Measurements from ENCODE around the gene NHSL1. TPM values are rescaled to one million over a fixed set of nuclear protein-coding genes. Genes with fewer than 3 reads are reported as not detected.

The NHSL1 gene
- total RNA-seq, 6 experiments from 2014 or later, result 19.8 to 54.2 (median 28.5) TPM

DNA sequence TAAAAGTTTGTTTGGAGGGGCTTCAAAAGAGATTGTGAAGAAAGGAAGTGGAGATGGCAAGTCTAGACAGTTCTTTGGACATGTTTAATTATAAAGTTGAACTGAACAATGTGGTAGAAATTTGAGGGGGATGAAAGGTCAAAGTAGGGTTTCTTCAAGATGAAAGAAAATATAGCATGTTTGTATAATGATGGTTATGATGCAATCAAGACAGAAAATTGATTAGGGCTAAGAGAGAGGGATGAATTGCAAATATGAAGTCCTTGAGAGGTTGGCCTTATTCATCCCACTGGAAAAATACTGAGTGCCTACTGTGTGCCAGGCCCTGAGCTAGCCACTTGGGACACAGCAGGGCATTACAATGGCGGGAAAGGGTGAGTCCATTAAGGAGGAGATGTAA, 37.6 kb downstream of the NHSL1 start:
- intact Hi-C loops (cut with DNase I), result no loop called here
- ATAC-seq, result no peak
- Histone ChIP-seq H3K27me3 (no peaks in the 10 kb centered on the region), H3K9me3 (no peaks in the 10 kb centered on the region), H3K36me3 (peaks cover 0 to 31% (median 15%) of the 10 kb centered on the region in 4 donors), H3K4me1 (no peaks in the 10 kb centered on the region), H3K27ac (no peak overlapping the region), H3K4me3 (no peak overlapping the region)
- 100% methylated on average over 1 of the region's 1 CpG for WGBS (ENCODE audit: insufficient coverage, low coverage, low lambda C conversion rate, missing lambda C conversion rate)
- DNase-seq, result no peak
- TF ChIP-seq, protein P1, sequence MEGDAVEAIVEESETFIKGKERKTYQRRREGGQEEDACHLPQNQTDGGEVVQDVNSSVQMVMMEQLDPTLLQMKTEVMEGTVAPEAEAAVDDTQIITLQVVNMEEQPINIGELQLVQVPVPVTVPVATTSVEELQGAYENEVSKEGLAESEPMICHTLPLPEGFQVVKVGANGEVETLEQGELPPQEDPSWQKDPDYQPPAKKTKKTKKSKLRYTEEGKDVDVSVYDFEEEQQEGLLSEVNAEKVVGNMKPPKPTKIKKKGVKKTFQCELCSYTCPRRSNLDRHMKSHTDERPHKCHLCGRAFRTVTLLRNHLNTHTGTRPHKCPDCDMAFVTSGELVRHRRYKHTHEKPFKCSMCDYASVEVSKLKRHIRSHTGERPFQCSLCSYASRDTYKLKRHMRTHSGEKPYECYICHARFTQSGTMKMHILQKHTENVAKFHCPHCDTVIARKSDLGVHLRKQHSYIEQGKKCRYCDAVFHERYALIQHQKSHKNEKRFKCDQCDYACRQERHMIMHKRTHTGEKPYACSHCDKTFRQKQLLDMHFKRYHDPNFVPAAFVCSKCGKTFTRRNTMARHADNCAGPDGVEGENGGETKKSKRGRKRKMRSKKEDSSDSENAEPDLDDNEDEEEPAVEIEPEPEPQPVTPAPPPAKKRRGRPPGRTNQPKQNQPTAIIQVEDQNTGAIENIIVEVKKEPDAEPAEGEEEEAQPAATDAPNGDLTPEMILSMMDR (IDR thresholded peaks at IDR 0.05), result no peak
- TF ChIP-seq POLR2A (IDR thresholded peaks at IDR 0.05), result no peak

DNA sequence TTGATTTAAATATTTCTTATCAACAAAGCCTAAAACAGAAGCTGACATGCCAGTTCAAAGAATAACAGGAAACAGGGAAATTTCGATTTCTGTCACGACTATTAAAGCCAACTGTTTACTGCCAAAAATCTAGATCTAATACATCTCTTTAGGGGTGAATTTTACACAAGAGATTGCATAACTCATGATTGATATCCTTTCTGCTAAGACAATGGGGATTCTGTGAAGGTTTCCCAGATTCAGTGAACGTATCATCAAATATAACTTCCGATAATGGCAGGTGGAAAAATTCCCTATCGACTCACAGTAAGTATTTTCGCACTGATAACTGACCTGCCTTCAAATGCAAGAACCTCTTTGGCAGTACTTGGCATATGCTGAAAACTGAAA, 42.9 kb downstream of the NHSL1 start:
- Histone ChIP-seq H3K4me3 (no peak overlapping the region), H3K4me1 (no peaks in the 10 kb centered on the region), H3K36me3 (no peaks in the 10 kb centered on the region), H3K27me3 (no peaks in the 10 kb centered on the region), H3K9me3 (no peaks in the 10 kb centered on the region), H3K27ac (no peak overlapping the region)
- WGBS (ENCODE audit: insufficient coverage, low coverage, low lambda C conversion rate, missing lambda C conversion rate), result 44% methylated on average over 6 of the region's 6 CpGs
- TF ChIP-seq POLR2A (IDR thresholded peaks at IDR 0.05), result no peak
- TF ChIP-seq, protein P1 (IDR thresholded peaks at IDR 0.05), result no peak
- ATAC-seq, result no peak
- DNase-seq, result no peak
- intact Hi-C loops (cut with DNase I), result no loop called here

DNA sequence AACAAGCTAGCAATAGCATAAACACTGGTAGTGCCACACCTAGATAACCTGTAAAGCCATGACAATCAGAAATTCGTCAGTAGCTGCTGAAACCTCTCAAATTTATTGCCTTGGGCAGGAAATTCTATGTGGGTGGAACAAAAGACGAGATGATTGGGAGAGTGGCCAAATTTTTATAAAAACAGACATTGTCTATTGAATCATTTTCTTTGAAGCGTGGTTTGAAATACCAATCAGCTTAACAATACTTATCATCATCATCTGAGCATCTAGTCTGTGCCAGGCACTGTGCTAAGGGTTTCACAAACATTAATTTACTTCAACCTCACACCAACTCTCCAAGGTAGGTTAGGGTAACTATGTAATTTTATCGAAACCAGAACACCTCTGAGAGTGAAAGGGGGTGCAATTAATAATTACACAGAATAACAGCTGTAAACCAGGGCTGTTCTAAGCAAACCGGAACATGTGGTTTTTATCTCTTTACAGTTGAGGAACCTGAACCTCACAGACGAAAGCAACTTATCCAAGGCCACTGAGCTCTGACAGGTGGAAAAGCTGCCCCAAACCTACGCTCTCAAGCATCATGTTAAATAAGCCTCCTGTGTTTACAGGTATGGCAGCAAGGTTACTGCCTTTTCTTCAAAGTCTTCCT, 43.4 kb downstream of the NHSL1 start:
- 39% methylated on average over 4 of the region's 7 CpGs for WGBS (ENCODE audit: insufficient coverage, low coverage, low lambda C conversion rate, missing lambda C conversion rate)
- Histone ChIP-seq H3K4me1 (no peaks in the 10 kb centered on the region), H3K9me3 (no peaks in the 10 kb centered on the region), H3K27ac (no peak overlapping the region), H3K4me3 (no peak overlapping the region), H3K36me3 (no peaks in the 10 kb centered on the region), H3K27me3 (no peaks in the 10 kb centered on the region)
- ATAC-seq, result peak in 3 of 4 donors; percentile 14 to 47 (median 45)
- no peak for DNase-seq
- intact Hi-C loops (cut with DNase I), result no loop called here
- no peak for TF ChIP-seq POLR2A (IDR thresholded peaks at IDR 0.05)
- TF ChIP-seq, protein P1 (IDR thresholded peaks at IDR 0.05), result no peak

DNA sequence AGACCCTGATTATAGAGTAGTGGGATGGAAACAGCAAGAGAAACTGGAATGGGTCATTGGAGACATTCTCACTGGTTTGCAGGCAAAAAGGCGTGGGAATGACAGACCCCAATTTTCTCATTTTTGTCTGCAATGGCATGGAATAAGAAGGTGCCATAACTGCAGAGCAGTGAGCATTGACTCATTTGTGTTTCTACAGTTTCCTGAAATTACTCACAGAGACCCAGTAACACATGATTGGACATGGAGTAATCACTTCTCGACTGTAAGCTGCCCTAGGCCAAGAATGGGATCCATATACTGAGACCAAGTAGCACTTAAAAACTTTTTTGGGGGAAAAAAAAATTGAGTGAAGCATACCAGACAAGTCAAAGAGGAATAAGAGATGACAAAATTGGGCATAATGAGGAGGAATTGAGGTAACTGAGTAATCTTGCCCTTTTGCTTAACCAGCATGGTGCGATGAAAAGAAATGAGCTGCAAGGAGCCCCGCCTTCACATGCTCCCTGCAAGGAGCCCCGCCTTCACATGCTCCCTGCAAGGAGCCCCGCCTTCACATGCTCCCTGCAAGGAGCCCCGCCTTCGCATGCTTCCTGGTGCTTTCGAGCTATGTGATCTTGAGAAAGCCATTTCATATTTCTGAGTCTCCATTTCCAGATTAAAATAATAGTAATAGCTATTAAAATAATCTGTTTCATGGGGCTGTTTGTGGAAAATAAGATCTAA, 44.1 kb downstream of the NHSL1 start:
- Histone ChIP-seq H3K27me3 (no peaks in the 10 kb centered on the region), H3K4me1 (no peaks in the 10 kb centered on the region), H3K4me3 (no peak overlapping the region), H3K9me3 (no peaks in the 10 kb centered on the region), H3K27ac (no peak overlapping the region), H3K36me3 (no peaks in the 10 kb centered on the region)
- intact Hi-C loops (cut with DNase I), result no loop called here
- ATAC-seq (peak in 3 of 4 donors; percentile 18 to 59 (median 24)), DNase-seq (no peak)
- WGBS (ENCODE audit: insufficient coverage, low coverage, low lambda C conversion rate, missing lambda C conversion rate), result 78% methylated on average over 9 of the region's 9 CpGs
- TF ChIP-seq, protein P1 (IDR thresholded peaks at IDR 0.05), result no peak
- TF ChIP-seq POLR2A (IDR thresholded peaks at IDR 0.05), result no peak

All from right lobe of liver (tissue), 6 donors.